NCI-H146 treated with DMSO at 0.1 percent for 48 hours (cell line): Measurements from ENCODE around the gene SAXO2.
"Not testable (repeated sequence)": the region's sequence is repeated elsewhere in the genome, so short reads cannot be mapped to it uniquely, and the experiment has no call there.

Source experiments
- DNase-seq: peaks from one replicate; lab custom pipeline; 2025; ENCODE audit not compliant: unreplicated experiment; lab: John Stamatoyannopoulos, UW

SAXO2 gene

GRCh38 chr15:82313446-82313845 is 50.8 kb downstream of the SAXO2 start:
- DNase-seq: no peak

- DNase-seq: not testable (repeated sequence)
These were observed 51.5 kb downstream of the SAXO2 start for GRCh38 chr15:82313951-82314768.

- no peak for DNase-seq
These were observed 52.3 kb downstream of the SAXO2 start for GRCh38 chr15:82314769-82315518.

- DNase-seq: no peak
These were observed 53.1 kb downstream of the SAXO2 start for GRCh38 chr15:82315519-82316246.

GRCh38 chr15:82316247-82317090 is 53.9 kb downstream of the SAXO2 start:
- not testable (repeated sequence) for DNase-seq

- DNase-seq: no peak
These were observed 54.5 kb downstream of the SAXO2 start for GRCh38 chr15:82317091-82317489.

GRCh38 chr15:82317516-82317915 is 54.9 kb downstream of the SAXO2 start:
- DNase-seq: not testable (repeated sequence)

- not testable (repeated sequence) for DNase-seq
These were observed 55.7 kb downstream of the SAXO2 start for GRCh38 chr15:82318281-82318680.

GRCh38 chr15:82319522-82320278 is 57.1 kb downstream of the SAXO2 start:
- DNase-seq: not testable (repeated sequence)

GRCh38 chr15:82320861-82321260 is 58.2 kb downstream of the SAXO2 start:
- DNase-seq: not testable (repeated sequence)

- DNase-seq: not testable (repeated sequence)
These were observed 59.9 kb downstream of the SAXO2 start for GRCh38 chr15:82322488-82322887.

GRCh38 chr15:82324831-82325230 is 62.2 kb downstream of the SAXO2 start:
- not testable (repeated sequence) for DNase-seq

- DNase-seq: not testable (repeated sequence)
These were observed 63.0 kb downstream of the SAXO2 start for GRCh38 chr15:82325646-82326045.

GRCh38 chr15:82326896-82327295 is 64.3 kb downstream of the SAXO2 start:
- DNase-seq: not testable (repeated sequence)

- DNase-seq: not testable (repeated sequence)
These were observed 64.8 kb downstream of the SAXO2 start for GRCh38 chr15:82327372-82327771.

GRCh38 chr15:82329039-82329438 is 66.4 kb downstream of the SAXO2 start:
- DNase-seq: not testable (repeated sequence)

GRCh38 chr15:82330921-82331320 is 68.3 kb downstream of the SAXO2 start:
- not testable (repeated sequence) for DNase-seq

- DNase-seq: not testable (repeated sequence)
These were observed 69.1 kb downstream of the SAXO2 start for GRCh38 chr15:82331576-82332304.
